ENCODE data around the gene KLF6.

DNA sequence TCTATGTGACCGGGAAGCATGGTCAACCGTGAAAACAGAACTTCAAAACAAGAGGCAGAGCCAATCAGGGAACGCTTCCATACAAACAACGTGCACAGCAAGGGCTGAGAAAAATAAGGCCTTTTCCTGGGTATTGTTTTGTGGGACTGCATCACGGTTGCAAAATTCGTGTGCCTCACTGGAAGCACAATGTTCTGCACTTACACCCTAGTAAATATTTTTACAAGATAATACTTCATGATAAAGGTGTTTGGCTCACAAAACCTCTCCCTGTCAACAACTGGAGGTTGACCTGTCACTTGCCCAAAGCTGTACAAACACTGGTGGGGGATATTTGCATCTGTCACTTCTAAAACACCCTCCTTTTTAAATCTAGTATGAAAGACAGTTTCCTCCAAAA is 37.0 kb downstream of the KLF6 start:
- TF ChIP-seq, protein P1, sequence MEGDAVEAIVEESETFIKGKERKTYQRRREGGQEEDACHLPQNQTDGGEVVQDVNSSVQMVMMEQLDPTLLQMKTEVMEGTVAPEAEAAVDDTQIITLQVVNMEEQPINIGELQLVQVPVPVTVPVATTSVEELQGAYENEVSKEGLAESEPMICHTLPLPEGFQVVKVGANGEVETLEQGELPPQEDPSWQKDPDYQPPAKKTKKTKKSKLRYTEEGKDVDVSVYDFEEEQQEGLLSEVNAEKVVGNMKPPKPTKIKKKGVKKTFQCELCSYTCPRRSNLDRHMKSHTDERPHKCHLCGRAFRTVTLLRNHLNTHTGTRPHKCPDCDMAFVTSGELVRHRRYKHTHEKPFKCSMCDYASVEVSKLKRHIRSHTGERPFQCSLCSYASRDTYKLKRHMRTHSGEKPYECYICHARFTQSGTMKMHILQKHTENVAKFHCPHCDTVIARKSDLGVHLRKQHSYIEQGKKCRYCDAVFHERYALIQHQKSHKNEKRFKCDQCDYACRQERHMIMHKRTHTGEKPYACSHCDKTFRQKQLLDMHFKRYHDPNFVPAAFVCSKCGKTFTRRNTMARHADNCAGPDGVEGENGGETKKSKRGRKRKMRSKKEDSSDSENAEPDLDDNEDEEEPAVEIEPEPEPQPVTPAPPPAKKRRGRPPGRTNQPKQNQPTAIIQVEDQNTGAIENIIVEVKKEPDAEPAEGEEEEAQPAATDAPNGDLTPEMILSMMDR (IDR thresholded peaks at IDR 0.05), result no peak
- TF ChIP-seq POLR2A (IDR thresholded peaks at IDR 0.05), result no peak
- no peak for TF ChIP-seq EP300 (IDR thresholded peaks at IDR 0.05)
